NCI-H1436 (cell line): ENCODE results near the gene CREB3.

Experiments used
- DNase-seq: peaks from one replicate; lab custom pipeline; 2025; lab: John Stamatoyannopoulos, UW

Gene CREB3

DNA sequence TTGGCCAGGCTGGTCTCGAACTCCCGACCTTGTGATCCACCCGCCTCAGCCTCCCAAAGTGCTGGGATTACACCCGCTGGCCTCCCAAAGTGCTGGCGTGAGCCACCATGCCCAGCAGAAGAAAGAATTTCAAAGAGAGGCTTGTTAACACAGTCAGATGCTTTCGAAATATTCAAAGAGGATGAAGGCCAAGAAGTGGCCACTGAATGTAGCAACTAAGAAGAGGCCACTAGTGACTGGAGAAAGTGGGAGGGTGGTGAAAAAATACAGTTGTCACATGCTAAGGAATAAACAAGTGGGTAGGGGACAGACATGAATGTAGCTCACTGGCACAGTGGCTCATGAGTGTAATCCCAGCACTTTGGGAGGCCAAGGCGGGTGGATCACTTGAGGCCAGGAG is 29.8 kb upstream of the CREB3 start:
- no peak for DNase-seq

DNA sequence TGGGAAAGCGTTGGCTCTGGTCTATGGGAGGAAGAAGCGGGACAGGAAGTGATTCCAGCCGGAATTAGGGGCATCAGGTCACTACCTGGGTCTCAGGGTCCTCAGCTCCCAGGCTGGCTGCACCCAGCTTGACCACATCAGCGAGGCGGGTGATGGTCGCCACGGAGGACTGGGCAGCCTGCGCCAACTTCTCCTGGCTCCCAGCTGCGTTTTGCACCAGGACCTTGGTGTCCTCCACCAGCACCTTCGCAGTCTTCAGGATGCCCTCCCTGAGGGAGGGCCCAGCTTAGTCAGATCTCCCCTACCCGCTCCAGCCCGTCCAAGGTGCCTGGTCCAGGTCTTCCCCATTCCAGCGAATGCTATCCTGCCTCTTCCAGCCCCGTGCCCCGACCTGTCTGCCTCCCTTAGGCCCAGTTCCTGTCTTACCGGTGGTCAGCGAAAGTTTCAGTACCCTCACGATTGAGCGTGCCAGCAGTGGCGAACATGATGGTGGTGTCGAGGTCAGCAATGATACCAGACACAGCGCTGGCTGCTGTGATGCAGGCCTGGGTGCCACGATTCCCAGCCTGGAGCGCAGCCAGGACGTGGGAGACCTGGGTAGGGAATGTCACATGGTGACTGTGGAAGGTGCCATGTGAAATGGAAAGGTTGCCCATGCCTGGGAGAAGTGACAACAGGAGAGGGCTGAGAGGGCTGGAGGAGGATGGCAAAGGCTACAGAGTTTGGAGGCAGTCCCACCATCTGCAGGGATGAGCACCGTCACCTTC is 28.4 kb upstream of the CREB3 start:
- no peak for DNase-seq

- DNase-seq = no peak
Observed at GRCh38 chr9:35705372-35705771, 27.1 kb upstream of the CREB3 start.

DNA sequence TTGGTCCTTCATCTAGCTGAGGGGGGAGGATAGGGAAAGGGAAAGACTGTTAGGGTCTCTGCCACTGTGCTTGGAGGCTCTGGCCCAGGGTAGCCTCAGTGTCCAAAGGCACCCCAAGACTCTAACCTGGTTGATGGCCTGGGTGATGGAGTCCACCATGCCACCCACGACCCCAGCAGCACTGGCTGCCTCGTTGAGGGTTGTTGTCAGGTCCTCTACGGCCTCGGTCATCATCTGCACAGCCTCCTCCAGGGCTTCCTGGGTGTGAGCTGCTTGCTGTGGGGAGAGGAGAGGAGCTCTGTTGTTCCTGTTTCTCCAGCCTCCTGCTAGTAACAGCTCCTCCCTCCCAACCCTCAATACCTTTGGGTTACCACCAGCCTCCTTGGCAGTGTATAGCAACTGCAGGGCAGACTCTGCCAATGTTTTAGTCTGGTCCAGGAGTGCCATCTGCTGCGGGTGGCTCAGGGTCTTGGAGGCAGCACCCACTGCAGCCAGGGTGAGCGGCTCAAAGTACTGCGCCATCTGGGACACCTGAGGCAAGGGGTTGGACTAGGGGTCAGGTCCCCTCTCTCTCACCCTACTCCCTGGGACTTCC is 26.5 kb upstream of the CREB3 start:
- no peak for DNase-seq

- no peak for DNase-seq
Observed at GRCh38 chr9:35706951-35707350, 25.5 kb upstream of the CREB3 start.

- no peak for DNase-seq
Observed at GRCh38 chr9:35708146-35708545, 24.3 kb upstream of the CREB3 start.

GRCh38 chr9:35710818-35711500 is 21.5 kb upstream of the CREB3 start:
- no peak for DNase-seq

DNA sequence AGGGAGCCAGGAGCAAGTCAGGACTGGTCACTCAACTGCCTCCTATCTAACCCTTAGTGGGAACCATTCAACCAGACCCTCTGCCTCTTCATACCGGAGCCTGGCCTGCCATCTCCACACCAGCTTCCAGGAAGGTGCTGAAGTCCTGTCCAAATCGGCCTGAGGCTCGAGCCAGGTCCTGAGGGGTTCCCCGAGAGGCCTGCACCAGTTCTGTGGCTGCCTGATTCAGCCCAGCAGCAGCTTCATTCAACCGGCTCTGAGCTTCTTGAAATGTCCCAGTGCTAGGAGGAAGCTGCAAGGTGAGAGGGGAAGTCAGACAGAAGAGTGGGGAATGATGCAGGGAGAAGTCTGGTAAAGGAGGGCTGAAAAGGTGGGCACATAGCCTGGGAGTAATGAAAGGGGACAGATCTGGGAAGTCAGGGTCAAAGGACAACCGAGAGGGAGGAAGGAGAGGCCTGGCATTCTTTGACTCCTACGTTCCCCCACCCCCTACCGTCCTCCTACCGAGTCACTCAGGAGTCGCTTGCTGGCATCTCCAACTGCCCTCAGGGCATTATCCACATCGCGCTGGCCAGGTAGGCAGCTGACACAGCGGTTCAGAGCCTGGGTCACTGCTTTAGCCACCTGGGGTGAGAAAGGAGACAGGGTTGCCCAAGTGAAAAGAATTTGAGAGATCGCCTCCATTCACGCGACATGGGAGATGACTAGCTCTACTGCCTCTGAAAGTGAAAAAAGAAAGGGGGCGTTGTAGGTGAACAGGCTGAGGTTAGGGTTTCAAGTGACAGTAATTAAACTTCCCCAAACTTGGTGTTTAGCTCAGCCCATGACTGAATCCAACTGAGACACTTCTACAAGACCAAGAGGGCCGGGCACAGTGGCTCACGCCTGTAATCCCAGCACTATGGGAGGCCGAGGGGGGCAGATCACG is 20.7 kb upstream of the CREB3 start:
- no peak for DNase-seq

DNA sequence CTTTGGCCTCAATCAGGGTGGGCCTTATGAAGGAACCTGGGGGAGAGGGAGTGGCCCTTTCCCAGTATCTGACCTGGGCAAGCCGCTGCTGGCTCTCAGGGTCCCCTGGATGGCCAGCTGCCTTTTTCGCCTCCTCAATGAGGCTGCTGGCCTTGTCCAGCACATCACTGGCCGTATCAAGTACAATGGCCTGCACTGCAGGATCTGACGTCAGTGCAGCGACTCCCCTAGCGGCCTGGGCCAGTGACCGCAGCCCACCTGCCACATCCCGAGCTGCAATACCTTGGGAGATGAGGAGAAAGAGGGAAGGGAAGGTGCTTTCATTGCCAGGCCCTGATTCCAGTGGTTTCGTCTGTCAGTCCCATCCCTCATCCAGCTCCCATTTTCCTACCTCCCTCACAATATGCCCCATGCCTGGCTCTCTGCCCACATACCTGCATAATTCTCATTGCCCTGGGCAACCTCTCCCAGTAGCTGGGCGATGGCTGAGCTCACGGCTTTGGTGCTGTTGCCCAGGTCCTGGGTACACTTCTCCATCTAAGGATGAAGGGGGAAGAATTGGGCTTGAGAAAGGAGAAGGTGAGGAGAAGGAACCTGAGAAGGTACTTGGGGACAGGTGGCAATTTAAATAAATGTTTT is 19.6 kb upstream of the CREB3 start:
- no peak for DNase-seq

DNA sequence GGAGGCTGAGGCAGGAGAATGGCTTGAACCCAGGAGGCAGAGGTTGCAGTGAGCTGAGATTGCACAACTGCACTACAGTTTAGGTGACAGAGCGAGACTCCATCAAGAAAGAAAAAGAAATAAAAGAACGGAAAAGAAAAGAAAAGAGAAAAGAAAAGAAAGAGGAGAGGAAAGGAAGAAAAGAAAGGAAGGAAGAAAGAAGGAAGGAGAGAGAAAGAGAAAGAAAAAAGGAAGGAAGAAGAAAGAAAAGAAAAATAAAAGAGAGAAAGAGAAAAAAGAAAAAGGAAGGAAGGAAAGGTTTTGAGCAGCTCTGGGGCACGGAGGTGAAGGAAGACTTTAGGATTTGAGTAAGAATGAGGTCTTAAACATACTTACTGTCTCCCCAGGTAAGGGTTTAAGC is 18.9 kb upstream of the CREB3 start:
- DNase-seq = no peak

DNA sequence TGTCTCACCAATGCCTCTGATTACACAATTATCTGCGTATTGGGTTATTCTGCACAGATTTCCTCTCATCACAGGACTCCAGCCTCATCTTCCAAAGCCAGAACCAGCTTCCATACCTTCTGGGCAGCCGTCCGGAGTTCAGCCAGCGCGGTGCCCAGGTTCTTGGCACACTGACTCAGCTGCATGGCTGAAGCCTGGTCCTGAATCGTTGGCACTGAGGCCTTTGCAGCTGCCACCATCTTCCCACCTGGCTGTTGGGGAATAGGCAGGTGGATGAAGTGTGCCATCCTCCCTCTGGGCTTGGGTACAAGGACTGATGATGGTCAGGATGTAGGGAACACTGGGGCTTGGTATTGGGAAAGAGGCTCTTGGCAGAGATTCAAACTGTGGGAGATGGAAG is 18.3 kb upstream of the CREB3 start:
- DNase-seq = no peak

GRCh38 chr9:35714579-35715252 is 17.8 kb upstream of the CREB3 start:
- DNase-seq = no peak

DNA sequence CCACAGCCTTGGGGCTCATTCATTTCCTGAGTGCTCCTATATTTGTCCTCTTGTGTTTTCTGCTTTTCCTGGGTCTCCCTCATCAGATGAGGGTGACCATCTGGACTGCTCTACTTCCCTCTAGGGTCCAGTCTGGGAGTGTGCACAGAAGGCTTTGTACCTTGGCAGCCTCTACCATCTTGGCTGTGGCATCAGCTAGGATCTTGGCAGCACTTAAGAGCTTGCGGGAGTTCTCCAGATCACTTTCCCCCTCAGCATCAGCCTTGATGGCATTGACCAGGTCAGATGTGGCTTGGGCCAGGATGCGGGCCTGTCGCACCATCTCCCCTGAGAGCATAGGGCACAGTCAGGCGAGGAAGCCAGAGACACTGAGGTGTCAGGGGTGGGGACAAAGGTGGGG is 16.2 kb upstream of the CREB3 start:
- no peak for DNase-seq

DNA sequence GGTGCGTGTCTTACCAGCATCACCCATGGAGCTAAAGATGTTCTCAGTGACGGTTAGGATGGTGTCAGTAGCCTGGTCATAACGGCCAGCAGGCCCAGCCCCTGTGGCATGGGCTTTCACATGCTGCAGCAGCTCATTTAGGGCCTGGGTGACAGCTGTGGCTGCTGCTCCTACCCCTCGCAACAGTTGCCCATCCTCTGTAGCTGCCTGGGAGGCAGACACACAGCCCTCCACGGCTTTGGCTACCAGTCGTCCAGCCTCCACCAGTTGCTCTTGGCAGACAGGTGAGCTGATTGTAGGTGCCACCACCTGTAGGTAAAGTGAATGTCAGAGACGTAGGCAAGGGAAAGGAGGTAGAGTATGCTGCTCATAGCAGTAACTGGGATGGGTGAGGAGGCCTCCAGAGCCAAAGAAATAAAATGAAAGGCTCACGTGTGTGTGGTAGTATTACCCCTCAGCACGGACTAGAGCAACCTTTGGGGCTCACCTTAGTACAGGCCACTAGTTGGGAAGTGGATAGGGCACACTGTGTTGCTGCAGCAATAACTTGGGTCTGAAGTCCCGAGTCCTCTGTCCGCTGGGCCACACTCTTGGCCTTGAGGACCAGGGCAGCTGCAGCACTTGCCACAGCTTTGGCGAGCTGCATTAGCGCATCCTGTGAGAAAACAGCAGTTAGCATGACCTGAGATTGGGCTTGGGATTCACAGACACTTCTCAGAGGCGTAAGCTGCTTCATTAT is 15.2 kb upstream of the CREB3 start:
- DNase-seq = no peak

DNA sequence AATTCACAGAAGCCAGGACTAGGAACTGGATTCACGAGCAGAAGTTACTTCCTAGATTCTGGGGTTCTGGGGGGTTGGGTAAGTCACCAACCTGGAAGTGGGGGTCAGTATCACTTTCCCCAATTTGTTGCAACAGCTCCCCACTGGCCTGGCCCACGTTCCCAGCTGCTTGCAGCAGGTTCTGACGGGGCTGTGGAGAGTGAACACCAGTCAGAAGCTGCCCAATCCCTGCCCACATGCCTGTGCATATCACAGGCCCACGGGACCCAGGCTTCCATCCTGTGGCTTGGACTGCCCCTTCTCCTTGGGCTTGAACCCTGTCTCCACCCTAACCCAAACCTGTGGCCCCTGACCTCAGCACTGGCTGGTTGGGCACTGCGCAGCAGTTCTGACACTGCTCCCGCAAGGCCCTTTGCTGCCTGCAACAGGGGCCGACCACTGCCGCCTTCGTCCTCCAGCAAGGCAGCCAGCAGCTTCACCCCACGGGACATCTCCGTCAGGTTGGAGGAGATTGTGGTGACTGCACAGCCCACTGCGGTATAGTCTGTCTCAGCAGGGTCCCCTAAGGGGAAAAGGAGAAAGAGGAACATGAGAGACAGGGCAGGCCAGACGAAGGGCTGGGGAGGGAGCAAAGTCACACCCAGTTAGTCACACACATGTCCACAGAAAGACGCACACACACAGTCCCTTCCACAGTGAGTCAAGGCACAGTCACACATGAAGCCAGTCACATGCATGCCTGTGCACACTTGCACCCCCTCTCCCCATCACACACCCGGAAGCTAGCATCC is 13.6 kb upstream of the CREB3 start:
- DNase-seq = no peak

DNA sequence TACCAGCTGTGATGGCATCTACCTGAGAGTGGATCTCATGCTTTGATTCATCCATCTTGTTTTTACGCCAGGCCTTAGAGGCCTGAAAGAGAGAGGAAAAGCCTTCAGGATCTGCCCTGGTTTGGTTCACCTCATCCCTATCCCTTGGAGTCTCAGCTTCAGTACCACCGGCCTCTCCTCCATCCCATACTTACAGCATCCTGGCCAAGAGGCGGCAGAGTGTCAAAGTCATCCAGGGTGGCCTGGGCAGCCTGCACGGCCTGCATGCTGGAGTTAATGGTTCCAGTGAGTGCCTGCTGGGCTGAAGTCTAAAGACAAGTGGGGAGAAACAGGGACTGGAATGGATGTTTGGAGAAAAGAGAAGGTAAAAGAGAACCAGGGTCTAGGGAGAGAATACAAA is 12.9 kb upstream of the CREB3 start:
- DNase-seq = no peak

- DNase-seq = no peak
Observed at GRCh38 chr9:35723426-35723825, 9.0 kb upstream of the CREB3 start.

DNA sequence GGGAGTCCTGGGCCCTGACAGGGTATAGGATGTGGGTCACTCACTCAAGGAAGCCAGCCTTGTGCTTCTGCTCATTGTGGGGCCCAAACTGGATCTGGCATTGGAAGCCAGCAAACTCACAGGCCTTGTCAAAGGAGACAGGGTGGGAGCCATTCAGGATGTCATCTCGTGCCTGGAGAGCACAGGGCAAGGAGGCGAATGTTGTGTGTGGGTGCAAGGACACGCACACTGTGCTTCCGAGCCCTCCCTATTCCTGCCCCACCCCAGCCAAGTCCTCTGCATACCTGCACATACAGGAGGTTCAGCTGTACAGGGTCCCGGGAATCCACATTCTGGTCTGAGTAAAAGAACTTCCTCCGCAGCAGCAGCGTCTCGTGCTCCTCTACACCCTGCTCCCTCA is 8.6 kb upstream of the CREB3 start:
- no peak for DNase-seq

- DNase-seq = no peak
Observed at GRCh38 chr9:35725362-35725761, 7.1 kb upstream of the CREB3 start.

DNA sequence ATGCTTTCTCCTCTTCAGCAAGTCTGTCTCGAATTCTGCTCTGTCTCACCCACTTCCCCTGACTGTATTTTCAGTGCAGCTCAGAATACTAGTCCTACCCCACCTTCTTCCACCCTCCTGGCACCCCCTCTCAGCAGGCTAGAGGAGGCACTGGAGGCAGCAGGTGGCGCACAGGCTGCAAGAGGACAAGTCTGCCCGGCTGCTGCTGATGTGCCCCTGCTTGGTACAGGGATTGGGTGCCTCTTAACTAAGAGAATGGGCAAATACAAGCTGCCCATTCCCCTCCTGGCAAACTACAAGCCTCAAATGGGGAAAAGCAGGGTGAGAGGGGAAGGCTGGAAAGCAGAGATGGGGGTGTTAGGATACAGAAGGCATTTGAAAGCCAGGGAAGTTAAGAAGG is 5.5 kb upstream of the CREB3 start:
- no peak for DNase-seq
